HG03457 (cell line): ENCODE results near the gene CCL8.

ENCODE experiments used
- ATAC-seq: cut with Tn5 transposase; IDR thresholded peaks from one replicate; pipeline ENCODE4 v1.9.1; 2021; ENCODE audit warnings: moderate number of reproducible peaks; ENCODE audit not compliant: unreplicated experiment

CCL8 gene

GRCh38 chr17:34319039-34319483, at the start of gene CCL8:
Gene CCL8 (plus strand): TSS chr17:34319435. CDS start chr17:34319502, 67 bp downstream.
- no peak for ATAC-seq

- no peak for ATAC-seq
Observed at GRCh38 chr17:34269969-34270368, 49.3 kb upstream of the CCL8 start, which contains the start of gene CCL7. Gene CCL7 (plus strand): TSS chr17:34270221. CDS start chr17:34270291, 70 bp downstream.

GRCh38 chr17:34275881-34276280, 43.4 kb upstream of the CCL8 start:
- ATAC-seq, result no peak

GRCh38 chr17:34276826-34277225, 42.4 kb upstream of the CCL8 start:
- ATAC-seq, result no peak

- ATAC-seq, result no peak
Observed at GRCh38 chr17:34283571-34283970, 35.7 kb upstream of the CCL8 start.

GRCh38 chr17:34285286-34285792, 33.9 kb upstream of the CCL8 start, which contains the start of gene CCL11:
Gene CCL11 (plus strand): TSS chr17:34285742. CDS start chr17:34285809, 67 bp downstream.
- no peak for ATAC-seq

DNA sequence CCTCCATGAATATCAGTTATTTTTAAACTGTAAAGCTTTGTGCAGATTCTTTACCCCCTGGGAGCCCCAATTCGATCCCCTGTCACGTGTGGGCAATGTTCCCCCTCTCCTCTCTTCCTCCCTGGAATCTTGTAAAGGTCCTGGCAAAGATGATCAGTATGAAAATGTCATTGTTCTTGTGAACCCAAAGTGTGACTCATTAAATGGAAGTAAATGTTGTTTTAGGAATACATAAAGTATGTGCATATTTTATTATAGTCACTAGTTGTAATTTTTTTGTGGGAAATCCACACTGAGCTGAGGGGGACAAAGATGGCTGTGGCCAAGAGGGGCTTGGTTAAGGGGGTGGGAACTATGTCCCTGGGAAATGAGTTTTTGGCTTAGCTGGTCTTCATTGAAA, 31.4 kb upstream of the CCL8 start:
- ATAC-seq, result no peak

GRCh38 chr17:34290586-34290985, 28.6 kb upstream of the CCL8 start:
- ATAC-seq, result no peak

- no peak for ATAC-seq
Observed at GRCh38 chr17:34291721-34292348, 27.4 kb upstream of the CCL8 start.

DNA sequence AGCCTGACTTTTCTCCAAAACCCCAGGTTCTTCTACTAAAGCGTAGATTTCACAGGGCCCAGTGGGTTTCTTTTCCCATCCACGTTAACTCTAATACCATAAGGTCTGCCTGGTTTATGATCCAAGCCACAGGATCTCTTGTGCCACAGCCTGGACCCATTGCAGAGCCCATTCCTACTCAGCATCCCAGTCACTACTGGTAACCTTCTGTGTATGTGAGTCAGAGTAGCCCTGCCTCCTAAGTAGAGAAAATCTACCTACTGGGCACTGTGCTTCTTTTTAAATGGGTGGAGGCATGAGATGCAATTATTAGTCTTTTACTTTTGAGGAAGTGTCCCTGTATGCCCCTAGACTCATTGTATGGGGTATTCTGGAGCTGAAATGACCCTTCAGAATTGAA, 20.2 kb upstream of the CCL8 start:
- ATAC-seq, result no peak

GRCh38 chr17:34299956-34300577, 19.2 kb upstream of the CCL8 start:
- ATAC-seq, result no peak

DNA sequence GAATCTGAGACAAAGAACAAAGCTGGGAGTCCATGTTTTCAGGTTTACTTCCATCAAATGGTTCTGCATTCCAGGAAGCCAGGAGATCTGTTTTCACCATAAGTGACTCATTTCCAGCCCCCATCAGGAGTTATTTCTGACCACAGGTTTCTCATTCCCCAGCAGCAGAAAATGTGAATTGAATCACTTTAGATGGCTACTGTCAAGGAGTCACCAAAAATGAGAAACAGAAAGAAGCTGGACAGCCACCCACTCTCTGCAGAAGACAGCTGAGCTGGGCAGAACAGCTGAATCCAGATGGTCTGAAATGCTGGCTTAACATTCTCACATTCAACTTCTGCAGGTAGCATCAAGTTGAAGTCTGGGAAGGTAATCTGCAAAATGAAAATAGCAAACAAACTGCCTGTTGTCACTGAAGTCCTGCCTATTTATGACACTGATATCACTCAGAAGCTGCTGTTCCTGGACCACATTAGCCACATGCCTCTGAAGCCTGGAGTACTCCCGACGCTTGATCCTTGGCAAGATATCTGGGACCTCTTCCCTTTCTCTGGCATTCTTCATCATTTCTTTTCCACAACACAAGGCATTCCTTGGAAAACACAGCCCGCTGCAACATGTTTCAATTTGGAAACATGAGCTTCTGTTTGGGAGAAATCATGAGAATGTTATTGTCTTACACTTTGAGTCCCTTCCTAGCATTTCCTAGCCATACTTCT, 18.4 kb upstream of the CCL8 start:
- ATAC-seq, result no peak

GRCh38 chr17:34301986-34302385, 17.2 kb upstream of the CCL8 start:
- ATAC-seq, result no peak

- ATAC-seq, result no peak
Observed at GRCh38 chr17:34302636-34303035, 16.6 kb upstream of the CCL8 start.

DNA sequence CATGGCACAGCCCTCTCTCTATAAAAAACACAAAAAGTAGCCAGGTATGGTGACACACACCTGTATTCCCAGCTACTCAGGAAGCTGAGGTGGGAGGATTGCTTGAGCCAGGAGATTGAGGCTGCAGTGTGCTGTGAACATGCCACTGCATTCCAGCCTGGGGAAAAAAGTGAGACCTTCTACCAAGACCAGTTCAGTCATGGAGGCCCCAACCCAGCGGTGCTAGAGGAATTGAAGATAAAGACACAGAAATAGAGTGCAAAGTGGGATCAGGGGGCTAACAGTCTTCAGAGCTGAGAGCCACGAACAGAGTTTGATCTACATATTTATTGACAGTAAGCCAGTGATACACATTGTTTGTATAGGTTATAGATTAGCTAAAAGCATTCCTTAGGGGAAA, 15.6 kb upstream of the CCL8 start:
- ATAC-seq, result no peak

DNA sequence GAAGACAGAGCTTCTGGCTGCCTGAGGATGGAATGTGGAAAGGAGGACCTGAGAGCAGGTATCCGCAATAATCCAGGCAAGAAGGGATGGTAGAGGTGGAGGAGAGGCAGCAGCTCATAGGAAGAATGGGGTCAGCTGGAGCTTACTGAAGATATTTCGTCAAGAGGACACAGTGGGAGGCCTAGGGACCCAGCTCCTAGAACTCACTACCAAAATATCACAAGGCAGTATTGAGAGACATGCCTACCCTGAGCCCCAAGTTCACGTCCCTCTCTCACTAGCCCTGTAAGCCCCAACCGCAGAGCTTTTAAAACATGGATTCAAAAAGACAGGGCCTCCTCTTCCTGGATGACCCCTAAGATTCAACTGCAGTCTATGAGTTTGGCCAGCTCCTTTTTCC, 14.2 kb upstream of the CCL8 start:
- ATAC-seq, result no peak

- no peak for ATAC-seq
Observed at GRCh38 chr17:34305606-34306005, 13.6 kb upstream of the CCL8 start.

DNA sequence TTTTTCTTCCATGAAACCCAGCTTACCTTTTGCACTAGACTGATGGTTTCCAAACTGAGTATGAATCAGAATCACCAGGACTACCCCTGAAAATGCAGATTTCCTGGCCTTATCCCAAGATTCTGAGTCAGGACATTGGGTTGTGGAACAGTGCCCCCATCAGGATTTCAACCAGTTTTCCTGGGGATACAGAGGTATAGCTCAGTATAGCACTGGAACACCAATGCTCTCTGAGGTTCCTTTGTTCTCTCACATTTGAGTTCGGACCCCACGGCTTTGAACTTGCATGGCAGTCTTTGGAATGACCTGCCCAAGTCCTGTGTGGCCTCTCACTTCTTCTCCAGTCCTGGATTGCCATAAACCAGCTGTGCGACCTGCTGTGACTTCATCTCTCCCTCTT, 12.8 kb upstream of the CCL8 start:
- no peak for ATAC-seq

- no peak for ATAC-seq
Observed at GRCh38 chr17:34307110-34307509, 12.1 kb upstream of the CCL8 start.

DNA sequence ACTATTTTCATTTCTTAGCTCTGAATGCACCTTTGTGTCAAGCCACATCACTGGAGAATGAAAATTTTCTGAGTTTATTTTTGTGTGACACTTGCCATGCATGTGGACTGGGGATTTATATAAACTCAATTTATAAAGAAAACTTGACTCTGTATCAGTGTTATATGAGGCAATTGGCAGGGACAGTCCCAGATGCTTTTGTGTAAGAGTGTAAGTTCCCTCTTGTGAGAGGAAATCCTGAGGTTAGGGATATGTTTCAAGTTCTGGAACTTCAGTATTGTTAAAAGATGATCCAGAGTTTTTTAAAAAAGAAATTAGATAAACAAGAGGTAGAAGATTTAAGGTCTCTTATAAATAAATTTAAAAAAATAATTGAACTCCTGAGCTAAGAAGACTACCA, 10.9 kb upstream of the CCL8 start:
- no peak for ATAC-seq

DNA sequence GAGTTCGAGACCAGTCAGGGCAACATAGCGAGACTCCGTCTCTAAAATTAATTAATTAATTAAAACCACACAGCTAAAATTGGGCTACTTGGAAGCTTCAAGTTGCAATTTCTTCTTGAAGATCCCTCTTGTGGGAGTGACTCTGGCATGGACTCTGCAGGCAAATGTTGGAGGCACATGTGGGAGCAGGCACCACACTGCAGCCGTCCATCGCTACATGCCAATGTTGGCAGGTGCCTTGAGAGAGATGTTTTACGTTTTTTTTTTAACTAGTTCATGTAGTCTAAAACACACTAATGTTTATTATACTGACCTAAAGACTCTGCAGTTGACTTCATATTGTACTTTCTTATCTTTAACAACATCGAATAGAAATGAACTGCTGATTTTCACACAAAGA, 7.9 kb upstream of the CCL8 start:
- ATAC-seq, result no peak

- ATAC-seq, result no peak
Observed at GRCh38 chr17:34312080-34312479, 7.2 kb upstream of the CCL8 start.
